ENCODE results near the gene CA10.

CA10 gene

DNA sequence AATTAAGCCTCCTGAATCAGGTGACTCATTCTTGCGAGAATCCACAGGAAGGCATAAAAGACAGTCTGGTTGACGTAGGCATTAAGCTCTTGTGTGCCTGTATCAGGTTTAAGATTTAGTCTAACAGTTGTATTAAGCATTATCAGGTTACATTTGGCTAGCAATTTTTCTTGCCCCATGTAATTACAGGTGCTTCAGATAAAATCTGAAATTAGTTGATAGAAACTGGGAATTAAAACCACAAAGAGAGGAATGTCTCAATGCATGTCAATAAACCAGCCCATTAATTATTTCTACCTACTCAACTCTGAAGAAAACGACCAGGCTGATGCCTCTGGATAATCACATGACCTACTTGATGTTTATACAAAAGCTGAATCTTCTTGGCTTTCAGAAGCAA is 217.2 kb downstream of the CA10 start:
- Histone ChIP-seq H3K4me2 (ENCODE audit: low read length) (no peak overlapping the region), H4K20me1 (ENCODE audit: insufficient read depth, low read length) (no peaks in the 10 kb centered on the region), H3K36me3 (ENCODE audit: insufficient read depth, low read length) (no peaks in the 10 kb centered on the region), H3K27ac (ENCODE audit: low read depth, low read length, poor library complexity, severe bottlenecking) (no peak overlapping the region), H3K9me2 (ENCODE audit: low read depth, low read length) (no peaks in the 10 kb centered on the region), H3K9me3 (ENCODE audit: low read length) (no peaks in the 10 kb centered on the region), H3F3A (ENCODE audit: insufficient read depth, low read length) (no peaks in the 10 kb centered on the region), H3K4me1 (ENCODE audit: insufficient read depth, low read length, severe bottlenecking) (no peaks in the 10 kb centered on the region), H2AFZ (ENCODE audit: low read length) (no peak overlapping the region), H3K4me3 (ENCODE audit: low read depth, low read length, poor library complexity, severe bottlenecking) (no peak overlapping the region), H3K27me3 (ENCODE audit: insufficient read depth, low read length) (no peaks in the 10 kb centered on the region), H3K79me2 (ENCODE audit: insufficient read depth, low read length) (no peaks in the 10 kb centered on the region), H3K9ac (ENCODE audit: low read length) (no peak overlapping the region)
- TF ChIP-seq EZH2 (IDR thresholded peaks at IDR 0.05; ENCODE audit: borderline replicate concordance, low read length) = no peak
- TF ChIP-seq CTCF (IDR thresholded peaks at IDR 0.05; ENCODE audit: low read length) = no peak

DNA sequence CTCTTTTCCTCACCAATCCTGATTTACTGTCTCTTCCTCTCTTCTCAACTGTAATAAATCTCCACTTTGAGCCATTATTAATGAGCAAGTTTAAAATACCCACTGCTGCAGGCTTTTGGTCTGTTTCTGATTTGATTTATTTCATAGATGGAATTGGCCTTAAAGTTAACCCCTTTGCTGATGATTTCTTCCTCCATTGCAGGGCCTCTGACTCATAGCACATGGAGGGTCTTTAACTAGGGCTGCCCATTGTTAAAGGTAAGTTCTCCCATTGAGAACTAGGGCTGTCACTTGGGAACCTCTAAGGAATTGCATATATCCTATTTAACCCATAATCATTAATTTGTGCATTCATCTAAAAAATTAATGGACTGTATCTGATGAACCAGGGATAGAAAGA is 221.2 kb downstream of the CA10 start:
- H3K9ac ChIP-seq (ENCODE audit: low read length) = no peak overlapping the region
- H3K4me2 ChIP-seq (ENCODE audit: low read length) = no peak overlapping the region
- H3K79me2 ChIP-seq (ENCODE audit: insufficient read depth, low read length) = no peaks in the 10 kb centered on the region
- H2AFZ ChIP-seq (ENCODE audit: low read length) = no peak overlapping the region
- H3F3A ChIP-seq (ENCODE audit: insufficient read depth, low read length) = no peaks in the 10 kb centered on the region
- H3K4me3 ChIP-seq (ENCODE audit: low read depth, low read length, poor library complexity, severe bottlenecking) = no peak overlapping the region
- no peaks in the 10 kb centered on the region for H3K9me3 ChIP-seq (ENCODE audit: low read length)
- TF ChIP-seq EZH2 (IDR thresholded peaks at IDR 0.05; ENCODE audit: borderline replicate concordance, low read length) (no peak), CTCF (IDR thresholded peaks at IDR 0.05; ENCODE audit: low read length) (no peak)
- no peaks in the 10 kb centered on the region for H4K20me1 ChIP-seq (ENCODE audit: insufficient read depth, low read length)
- no peaks in the 10 kb centered on the region for H3K9me2 ChIP-seq (ENCODE audit: low read depth, low read length)
- H3K36me3 ChIP-seq (ENCODE audit: insufficient read depth, low read length) = no peaks in the 10 kb centered on the region
- H3K27me3 ChIP-seq (ENCODE audit: insufficient read depth, low read length) = no peaks in the 10 kb centered on the region
- no peak overlapping the region for H3K27ac ChIP-seq (ENCODE audit: low read depth, low read length, poor library complexity, severe bottlenecking)
- no peaks in the 10 kb centered on the region for H3K4me1 ChIP-seq (ENCODE audit: insufficient read depth, low read length, severe bottlenecking)

DNA sequence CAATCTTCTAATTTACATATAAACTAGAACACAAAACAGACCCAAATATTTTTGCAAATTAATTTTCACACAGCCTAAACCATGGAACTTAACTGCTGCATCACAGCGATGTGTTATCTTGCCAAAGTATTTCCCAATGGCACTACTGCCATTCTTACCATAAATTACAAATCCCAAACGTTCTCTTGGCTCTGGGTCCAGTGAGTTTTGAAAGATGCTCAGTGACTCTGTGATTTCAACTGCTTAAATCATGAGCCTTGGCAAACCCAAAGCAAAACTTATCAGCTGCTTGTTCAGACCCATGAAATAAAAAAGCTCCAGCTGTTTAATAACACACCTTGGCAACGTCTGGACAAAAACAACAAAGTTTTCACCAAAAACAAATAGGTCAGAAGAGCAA is 223.0 kb downstream of the CA10 start:
- Histone ChIP-seq H3K27ac (ENCODE audit: low read depth, low read length, poor library complexity, severe bottlenecking) (no peak overlapping the region), H3K4me3 (ENCODE audit: low read depth, low read length, poor library complexity, severe bottlenecking) (no peak overlapping the region), H3K36me3 (ENCODE audit: insufficient read depth, low read length) (no peaks in the 10 kb centered on the region), H3K27me3 (ENCODE audit: insufficient read depth, low read length) (no peaks in the 10 kb centered on the region), H3K79me2 (ENCODE audit: insufficient read depth, low read length) (no peaks in the 10 kb centered on the region), H3F3A (ENCODE audit: insufficient read depth, low read length) (no peaks in the 10 kb centered on the region), H3K9me3 (ENCODE audit: low read length) (no peaks in the 10 kb centered on the region), H4K20me1 (ENCODE audit: insufficient read depth, low read length) (no peaks in the 10 kb centered on the region), H3K9ac (ENCODE audit: low read length) (no peak overlapping the region), H3K4me1 (ENCODE audit: insufficient read depth, low read length, severe bottlenecking) (no peaks in the 10 kb centered on the region), H3K9me2 (ENCODE audit: low read depth, low read length) (no peaks in the 10 kb centered on the region), H3K4me2 (ENCODE audit: low read length) (no peak overlapping the region), H2AFZ (ENCODE audit: low read length) (no peak overlapping the region)
- no peak for TF ChIP-seq EZH2 (IDR thresholded peaks at IDR 0.05; ENCODE audit: borderline replicate concordance, low read length)
- no peak for TF ChIP-seq CTCF (IDR thresholded peaks at IDR 0.05; ENCODE audit: low read length)
